ENCODE results near the gene MCM8. TPM values are rescaled to one million over a fixed set of nuclear protein-coding genes. Genes with fewer than 3 reads are reported as not detected.

Gene MCM8
- total and polyA plus RNA-seq, 4 donors = 0.49 to 11.0 (median 1.5) TPM

- Histone ChIP-seq H3K9ac (ENCODE audit: low read depth in 1 of 2, low read length in 2 of 2) (no peak overlapping the region), H3K27me3 (ENCODE audit: control insufficient read depth in 4 of 4, insufficient read depth in 4 of 4, low read length in 3 of 4) (no peaks in the 10 kb centered on the region), H3K4me1 (ENCODE audit: control insufficient read depth in 4 of 4, insufficient read depth in 4 of 4, low read length in 3 of 4) (no peaks in the 10 kb centered on the region), H3K27ac (ENCODE audit: low read depth in 1 of 2, low read length in 2 of 2) (no peak overlapping the region), H3K4me3 (ENCODE audit: low read depth in 1 of 3, low read length in 3 of 3) (no peak overlapping the region), H3K36me3 (ENCODE audit: control insufficient read depth in 4 of 4, insufficient read depth in 3 of 4, low read depth in 1 of 4, low read length in 3 of 4) (peaks cover 0 to 3% (median under 1%) of the 10 kb centered on the region in 4 donors), H3K9me3 (ENCODE audit: control insufficient read depth in 4 of 4, low read length in 3 of 4) (no peaks in the 10 kb centered on the region)
- 75% methylated on average over 1 of the region's 1 CpG for WGBS
- DNase-seq (ENCODE audit: low spot score) = no peak
- TF ChIP-seq FOXA2 (IDR thresholded peaks at IDR 0.05) (no peak), ZBTB33 (IDR thresholded peaks at IDR 0.05) (no peak), HNF4G (IDR thresholded peaks at IDR 0.05) (no peak), RAD21 (IDR thresholded peaks at IDR 0.05) (no peak), MAX (IDR thresholded peaks at IDR 0.05) (no peak), NR2F2 (IDR thresholded peaks at IDR 0.05) (no peak), RXRA (IDR thresholded peaks at IDR 0.05) (no peak), TAF1 (conservative IDR thresholded peaks at IDR 0.05) (no peak), HNF4A (conservative IDR thresholded peaks at IDR 0.05) (no peak)
Observed at GRCh38 chr20:5996765-5997164, 46.3 kb downstream of the MCM8 start.

GRCh38 chr20:5999783-6000182 is 49.3 kb downstream of the MCM8 start:
- peaks cover 0 to 2% (median under 1%) of the 10 kb centered on the region in 4 donors for H3K4me1 ChIP-seq (ENCODE audit: control insufficient read depth in 4 of 4, insufficient read depth in 4 of 4, low read length in 3 of 4)
- DNase-seq (ENCODE audit: low spot score) = no peak
- WGBS = 93% methylated on average over 9 of the region's 9 CpGs
- H3K27ac ChIP-seq (ENCODE audit: low read depth in 1 of 2, low read length in 2 of 2) = no peak overlapping the region
- no peak for TF ChIP-seq EGR1 (IDR thresholded peaks at IDR 0.05; ENCODE audit: low read depth in 2 of 2)
- no peak for TF ChIP-seq SP1 (IDR thresholded peaks at IDR 0.05)
- no peak for TF ChIP-seq HNF4G (IDR thresholded peaks at IDR 0.05)
- TF ChIP-seq RXRA (IDR thresholded peaks at IDR 0.05) = no peak
- TF ChIP-seq REST (IDR thresholded peaks at IDR 0.05) = no peak
- no peak for TF ChIP-seq NR2F2 (IDR thresholded peaks at IDR 0.05)
- no peak for TF ChIP-seq YY1 (IDR thresholded peaks at IDR 0.05)
- TF ChIP-seq RAD21 (IDR thresholded peaks at IDR 0.05) = no peak
- no peak for TF ChIP-seq JUND (IDR thresholded peaks at IDR 0.05)
- no peak for TF ChIP-seq MAX (IDR thresholded peaks at IDR 0.05)
- no peak for TF ChIP-seq ATF3 (IDR thresholded peaks at IDR 0.05)
- no peak for TF ChIP-seq FOXA1 (IDR thresholded peaks at IDR 0.05)
- no peak for TF ChIP-seq CTCF (IDR thresholded peaks at IDR 0.05; ENCODE audit: low read depth, low read length, missing input control)
- TF ChIP-seq HNF4A (conservative IDR thresholded peaks at IDR 0.05) = no peak
- no peak for TF ChIP-seq FOXA2 (IDR thresholded peaks at IDR 0.05)
- no peak for TF ChIP-seq TAF1 (conservative IDR thresholded peaks at IDR 0.05)
- no peak overlapping the region for H3K4me3 ChIP-seq (ENCODE audit: low read depth in 1 of 3, low read length in 3 of 3)
- no peaks in the 10 kb centered on the region for H3K27me3 ChIP-seq (ENCODE audit: control insufficient read depth in 4 of 4, insufficient read depth in 4 of 4, low read length in 3 of 4)
- H3K36me3 ChIP-seq (ENCODE audit: control insufficient read depth in 4 of 4, insufficient read depth in 3 of 4, low read depth in 1 of 4, low read length in 3 of 4) = peaks cover 0 to 3% (median under 1%) of the 10 kb centered on the region in 4 donors
- H3K9me3 ChIP-seq (ENCODE audit: control insufficient read depth in 4 of 4, low read length in 3 of 4) = no peaks in the 10 kb centered on the region
- H3K9ac ChIP-seq (ENCODE audit: low read depth in 1 of 2, low read length in 2 of 2) = no peak overlapping the region

Data from liver (tissue), 9 donors.